ENCODE measurements around the gene ATP2A2.
A peak's percentile ranks its signal among the peaks of the same experiment; 100 is the strongest.
"Not testable (repeated sequence)": the region's sequence is repeated elsewhere in the genome, so short reads cannot be mapped to it uniquely, and the experiment has no call there.

The ATP2A2 gene

DNA sequence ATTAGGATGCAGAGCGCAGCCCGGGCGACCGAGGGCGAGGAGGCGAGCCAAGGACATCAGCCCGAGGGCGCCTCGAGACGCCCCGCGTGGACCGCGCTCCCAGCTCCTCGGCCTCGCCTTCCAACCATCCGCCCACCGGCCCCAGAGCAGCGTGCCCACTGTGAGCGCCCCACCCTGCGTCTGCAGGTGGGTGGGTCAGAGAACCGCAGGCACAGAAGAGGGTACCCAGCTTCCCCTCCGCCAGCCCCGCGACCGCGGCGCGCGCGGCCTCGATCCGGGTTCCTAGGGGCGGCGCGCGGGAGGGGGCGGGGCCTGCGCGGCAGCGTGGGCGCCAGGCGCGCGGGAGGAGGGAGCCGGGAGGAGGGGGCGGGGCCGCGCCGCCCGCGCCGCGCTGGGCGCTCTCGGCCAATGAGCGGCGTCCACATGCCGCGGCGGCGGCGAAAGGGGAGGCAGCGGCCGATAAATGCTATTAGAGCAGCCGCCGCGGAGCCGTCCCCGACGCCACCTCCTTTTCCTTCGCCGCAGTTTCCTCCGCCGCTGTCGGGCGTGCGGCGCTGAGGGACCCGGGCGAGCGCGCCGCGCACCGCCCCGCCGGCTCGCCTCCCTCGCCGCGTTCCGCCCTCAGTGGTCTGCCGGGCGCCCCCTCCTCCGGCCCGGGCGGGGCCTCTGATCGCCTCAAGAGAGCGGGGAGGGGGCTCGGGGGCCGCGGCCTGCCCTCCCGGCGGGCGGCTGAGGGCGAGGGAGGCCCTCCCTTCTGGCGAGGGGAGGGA, at the start of gene ATP2A2:
Gene ATP2A2, plus strand, starts transcription at position 469 of the 770 bp plus-strand sequence. CDS start 543 bp downstream, outside the sequence.
- DNase-seq: peak; percentile 93

DNA sequence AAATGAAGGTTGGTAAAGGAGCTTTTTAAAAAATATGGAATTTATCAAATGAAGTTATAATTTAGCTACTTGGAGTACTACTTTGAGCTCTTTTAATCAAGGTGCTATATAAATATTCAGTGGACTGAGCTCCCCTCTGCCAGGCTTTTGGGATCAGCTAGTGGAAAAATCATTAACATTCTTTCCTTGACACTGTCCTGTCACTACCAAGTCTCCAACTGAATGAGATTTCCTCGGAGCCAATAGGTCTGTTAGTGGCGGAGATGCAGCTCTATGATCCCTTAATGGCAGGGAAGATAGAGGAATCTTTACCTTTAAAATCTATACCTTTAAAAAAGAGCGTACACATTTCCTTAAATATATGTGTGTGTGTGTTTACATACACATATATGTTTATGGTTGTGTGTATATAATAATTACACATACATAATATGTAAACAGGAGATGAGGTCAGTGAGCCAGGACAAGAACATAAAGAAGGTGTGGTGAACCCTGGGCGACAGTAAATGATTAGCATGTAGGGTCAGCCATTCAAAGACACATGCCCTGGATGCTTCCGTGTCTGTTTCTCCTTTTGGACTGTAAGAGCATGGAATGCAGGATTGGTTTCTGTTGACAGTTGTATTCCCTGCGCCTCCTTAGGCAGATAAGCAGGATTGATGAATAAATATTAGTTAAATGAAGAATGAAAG, 47.7 kb upstream of the ATP2A2 start:
- DNase-seq: no peak

DNA sequence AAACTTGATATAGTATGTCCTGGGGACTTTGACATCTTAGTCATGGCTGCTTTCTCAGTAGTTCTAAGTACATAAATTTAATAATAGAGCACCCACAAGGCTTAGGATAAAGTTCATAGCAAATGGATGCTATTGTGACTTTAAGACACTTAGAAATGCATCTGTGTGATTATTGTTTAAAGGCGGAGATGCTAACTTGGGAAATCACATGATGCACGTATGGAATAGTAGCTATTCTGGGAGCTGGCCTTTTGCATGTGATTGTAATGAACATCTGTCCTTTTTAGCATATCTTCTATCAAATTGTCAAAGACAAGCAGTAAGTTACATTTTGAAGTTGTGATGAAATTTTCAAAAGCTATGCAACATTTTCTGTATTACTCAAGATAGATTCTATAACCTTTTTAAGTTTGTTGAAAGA, 46.7 kb upstream of the ATP2A2 start:
- no peak for DNase-seq

DNA sequence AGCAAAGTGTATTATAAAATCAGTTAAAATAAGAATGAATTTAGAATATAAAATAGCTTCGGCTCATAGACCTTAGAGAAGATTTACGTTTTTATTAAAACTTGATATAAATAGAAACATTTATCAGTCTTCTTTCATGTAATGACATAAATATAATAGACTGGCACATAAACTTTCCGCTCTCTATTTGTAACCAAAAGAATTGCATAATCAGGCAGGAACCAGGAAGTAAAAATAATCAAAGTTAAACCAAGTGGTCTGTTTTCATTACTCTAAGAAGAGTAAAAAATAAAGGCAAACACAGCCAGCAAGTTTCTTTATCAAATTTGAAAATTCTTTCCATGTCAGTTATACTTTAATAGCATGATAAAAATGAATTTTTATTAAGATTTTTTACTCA, 46.3 kb upstream of the ATP2A2 start:
- DNase-seq: no peak

DNA sequence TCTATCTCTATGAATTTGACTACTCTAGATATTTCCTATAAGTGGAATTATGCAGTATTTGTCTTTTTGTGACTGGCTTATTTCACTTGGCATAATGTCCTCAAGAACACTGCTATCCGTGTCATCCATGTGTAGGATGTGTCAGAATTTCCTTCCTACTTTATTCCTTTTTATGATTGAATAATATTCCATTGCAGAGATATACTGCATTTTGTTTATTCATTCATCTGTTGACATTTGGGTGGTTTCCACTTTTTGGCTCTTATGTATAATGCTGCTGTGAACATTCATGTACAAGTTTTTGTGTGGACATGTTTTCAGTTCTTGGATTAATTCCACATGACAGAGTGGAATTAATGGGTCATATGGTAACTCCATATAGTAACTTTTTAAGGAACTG, 45.7 kb upstream of the ATP2A2 start:
- DNase-seq: no peak

DNA sequence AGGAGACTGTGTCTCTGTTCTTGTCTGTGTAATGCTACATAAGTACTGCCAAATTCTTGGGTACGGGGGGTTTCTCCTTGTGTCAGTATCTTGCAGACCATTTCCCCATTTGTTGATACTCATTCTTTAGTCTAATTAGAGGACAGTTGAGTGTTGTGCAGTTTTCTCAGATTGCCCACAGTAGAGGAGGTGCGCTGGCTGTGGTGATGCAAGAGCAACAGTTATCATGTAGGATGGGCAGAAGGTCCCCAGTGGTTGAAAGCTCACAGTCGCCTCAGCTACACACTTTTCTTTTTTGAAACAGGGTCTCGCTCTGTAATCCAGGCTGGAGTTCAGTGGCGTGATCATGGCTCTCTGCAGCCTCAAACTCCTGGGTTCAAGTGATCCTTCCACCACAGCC, 37.8 kb upstream of the ATP2A2 start:
- DNase-seq: no peak

DNA sequence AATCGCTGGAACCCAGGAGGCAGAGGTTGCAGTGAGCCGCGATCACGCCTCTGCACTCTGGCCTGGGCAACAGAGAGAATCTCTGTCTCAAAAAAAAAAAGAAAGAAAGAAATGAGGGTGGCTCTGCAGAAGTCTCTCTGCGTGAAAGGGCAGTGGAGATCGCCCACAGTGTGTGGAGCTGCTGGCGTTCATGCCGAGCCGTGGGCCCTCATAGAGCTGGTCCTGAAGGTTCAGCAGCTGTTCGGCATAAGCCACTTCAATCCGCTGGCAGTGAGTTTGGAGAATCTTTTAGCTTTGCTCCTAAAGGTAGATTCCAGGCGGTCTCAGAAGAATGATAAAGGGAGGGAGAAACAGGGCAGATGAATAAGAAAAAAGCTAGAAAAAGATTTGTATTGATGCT, 36.7 kb upstream of the ATP2A2 start:
- no peak for DNase-seq

DNA sequence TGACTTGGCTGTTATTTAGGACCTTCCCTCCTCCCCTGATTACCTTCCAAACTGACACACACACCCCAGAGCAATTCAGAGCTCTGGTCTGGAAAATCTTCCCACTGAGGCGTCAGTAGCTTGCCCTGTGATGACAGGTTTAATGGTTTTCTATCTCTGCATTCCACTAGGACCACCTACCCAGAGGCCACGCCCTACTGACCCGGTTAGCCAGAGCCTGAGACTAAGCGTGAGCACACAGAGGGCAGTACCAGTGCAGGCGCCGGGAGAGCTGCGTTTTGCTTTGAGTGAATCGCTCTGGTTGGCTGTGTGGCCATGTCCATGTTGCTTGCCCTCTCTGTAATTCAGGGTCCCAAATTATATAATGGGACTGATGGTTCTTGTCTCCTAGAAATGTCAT, 36.2 kb upstream of the ATP2A2 start:
- no peak for DNase-seq

DNA sequence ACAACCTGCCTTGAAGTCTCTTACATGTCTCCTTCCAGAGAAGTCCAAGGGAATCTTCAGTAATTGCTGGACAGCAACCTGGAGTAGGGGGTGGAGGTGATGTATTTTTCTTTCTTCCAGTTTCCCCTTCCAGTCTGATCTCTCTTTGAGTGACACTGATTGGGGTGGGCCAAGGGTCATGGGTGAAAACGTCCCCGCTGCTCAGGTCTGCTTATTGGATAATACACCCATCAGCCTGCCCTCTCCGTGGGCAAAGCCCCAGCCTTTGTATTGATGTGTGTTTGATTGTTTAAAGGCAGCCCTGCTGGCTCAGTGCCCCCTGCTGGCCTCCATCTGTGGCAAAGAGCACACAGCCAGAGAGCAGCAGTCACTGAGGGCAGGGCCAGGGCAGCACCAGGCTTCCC, 35.7 kb upstream of the ATP2A2 start:
- peak; percentile 58 for DNase-seq

DNA sequence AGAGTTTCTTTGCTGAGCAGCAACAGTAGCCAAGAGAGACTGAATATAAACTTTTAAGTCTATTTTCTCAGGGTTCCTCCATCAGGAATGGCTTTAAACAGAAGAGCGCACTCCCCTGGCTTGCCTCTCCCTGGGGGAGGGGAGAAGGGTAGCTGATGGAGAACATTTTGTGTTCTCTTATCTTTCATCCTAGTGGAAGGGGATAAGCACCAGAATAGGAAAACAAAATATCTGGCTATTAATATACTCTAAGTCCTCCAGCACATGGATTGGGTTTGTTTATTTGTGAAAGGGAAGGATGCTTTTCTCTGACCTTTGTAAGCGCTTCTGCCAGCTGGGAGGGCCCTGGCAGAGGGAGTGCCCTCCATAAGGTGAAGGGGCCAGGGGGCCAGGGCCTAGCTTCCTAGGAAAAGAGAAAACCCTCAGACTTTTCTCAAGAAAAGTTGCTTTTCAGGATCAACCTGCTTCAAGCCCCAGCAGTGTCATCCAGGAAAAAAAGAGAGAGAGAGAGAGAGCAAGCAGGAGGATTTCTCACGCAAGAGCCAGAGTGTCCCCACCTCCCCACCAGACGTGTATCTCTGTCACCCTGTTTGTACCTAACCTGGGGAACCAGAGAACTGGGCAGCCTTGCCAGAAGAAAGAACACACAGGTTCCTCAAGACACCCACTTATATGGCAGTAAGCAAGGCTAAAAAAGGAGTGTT, 34.3 kb upstream of the ATP2A2 start:
- no peak for DNase-seq

DNA sequence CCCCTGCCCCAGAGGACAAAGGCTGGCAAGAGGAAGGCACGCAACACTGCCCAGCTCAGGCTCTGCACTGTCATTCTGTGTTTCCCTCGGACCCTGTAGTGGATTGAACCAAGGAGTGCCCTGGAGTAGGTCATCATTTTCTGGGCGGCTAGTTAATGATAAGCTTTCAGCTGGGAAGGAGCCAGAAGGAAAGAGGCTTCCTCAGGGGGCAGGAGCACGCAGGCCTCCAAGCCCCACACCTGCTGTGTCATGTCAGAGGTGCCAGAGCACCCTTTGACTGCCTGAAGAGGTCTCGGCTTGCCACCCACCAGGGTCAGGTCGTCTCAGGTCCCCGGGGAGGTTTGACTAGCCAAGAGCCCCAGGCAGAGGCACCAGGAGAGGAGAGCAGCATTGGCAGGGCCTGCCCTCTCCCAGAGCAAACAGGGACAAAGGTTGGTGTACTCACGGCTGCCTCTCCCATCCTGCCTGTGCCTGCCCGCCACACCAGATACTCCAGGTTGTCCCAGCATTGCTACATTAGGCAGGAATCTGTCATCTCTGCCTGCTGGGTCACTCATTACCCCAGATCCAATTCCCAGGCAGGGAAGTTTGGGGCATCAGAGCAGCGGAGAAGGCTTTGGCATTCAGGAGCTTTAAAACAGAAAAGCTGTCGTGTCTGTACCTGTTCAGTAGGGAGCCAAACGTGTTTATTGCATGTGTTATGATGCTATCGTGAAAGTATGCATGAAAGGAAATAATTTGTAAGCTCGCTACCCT, 33.5 kb upstream of the ATP2A2 start:
- no peak for DNase-seq

DNA sequence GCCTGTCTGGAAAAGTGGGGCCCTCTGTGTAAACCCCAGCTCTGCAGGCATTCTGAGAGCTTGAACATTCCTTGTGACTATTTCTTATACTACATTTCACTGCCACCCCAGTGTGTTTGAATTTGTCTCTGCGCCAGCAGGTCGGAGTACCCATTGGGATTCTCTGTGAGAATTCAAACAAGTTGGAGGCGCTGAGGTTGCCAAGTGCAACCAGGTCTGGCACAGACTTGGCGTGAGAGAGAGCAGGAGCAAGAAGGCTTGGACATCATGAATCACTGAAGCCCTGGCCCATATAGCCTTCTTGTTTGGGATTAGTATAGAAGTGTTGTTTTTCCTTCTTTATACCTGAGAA, 33.0 kb upstream of the ATP2A2 start:
- DNase-seq: no peak

DNA sequence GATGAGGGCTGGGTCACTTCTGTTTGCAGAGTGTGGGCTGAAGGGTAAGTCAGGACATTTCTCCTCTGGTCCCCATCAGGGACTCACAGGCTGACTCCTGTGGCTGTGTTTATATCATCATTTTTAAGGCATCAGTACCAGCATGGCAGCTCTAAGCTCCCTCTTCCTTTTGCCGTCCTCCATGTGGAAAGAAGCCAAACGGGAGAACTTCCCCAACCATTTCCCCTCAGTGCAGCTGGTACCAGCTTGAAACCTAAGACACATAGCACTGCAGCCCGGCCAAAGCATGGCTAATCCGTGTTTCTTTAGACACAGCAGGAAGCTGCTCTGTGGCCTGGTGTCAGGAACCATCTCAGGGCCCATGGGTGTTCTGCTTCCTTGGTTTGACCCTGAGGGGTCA, 31.9 kb upstream of the ATP2A2 start:
- no peak for DNase-seq

DNA sequence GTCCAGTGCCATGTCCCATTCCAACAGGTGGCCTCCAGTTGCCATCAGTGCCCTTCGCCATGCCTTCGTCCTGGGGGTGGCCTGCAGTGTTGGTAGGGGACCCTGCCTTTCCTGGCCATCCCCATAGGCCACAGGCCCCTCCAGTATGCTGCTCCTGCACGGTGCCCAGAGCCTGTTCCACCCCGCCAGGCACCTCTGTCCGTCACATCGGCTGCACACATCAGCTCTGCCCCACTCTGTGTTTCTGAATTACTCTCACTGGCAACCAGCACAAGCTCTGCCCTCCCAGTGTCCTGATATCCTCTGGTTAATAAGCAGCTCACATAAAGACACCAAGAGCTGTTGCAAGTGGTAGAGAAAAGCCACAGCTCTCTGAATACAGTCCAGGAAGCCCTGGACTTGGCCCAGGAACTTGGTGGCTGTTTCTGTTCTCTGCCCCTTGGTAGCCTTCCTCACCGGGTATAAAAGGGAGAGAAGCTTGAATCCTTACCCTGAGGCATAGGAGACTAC, 31.3 kb upstream of the ATP2A2 start:
- DNase-seq: no peak

DNA sequence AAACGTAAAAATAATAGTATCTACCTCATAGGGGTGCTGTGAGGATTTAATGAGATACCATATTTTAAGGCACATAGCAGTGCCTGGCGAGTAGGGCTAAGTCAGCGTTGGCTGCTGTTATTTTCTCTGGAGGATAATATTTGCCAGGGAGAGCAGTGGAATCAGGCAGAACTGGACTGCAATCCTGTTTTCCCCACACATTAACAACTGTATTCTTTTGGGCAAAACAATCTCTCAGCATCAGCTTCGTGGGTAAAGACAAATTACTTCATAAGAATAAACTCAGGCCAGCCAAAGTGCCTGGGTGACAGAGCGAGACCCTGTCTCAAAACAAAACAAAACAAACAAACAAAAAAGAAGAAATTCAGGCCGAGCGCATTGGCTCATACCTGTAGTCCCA, 29.7 kb upstream of the ATP2A2 start:
- DNase-seq: no peak

DNA sequence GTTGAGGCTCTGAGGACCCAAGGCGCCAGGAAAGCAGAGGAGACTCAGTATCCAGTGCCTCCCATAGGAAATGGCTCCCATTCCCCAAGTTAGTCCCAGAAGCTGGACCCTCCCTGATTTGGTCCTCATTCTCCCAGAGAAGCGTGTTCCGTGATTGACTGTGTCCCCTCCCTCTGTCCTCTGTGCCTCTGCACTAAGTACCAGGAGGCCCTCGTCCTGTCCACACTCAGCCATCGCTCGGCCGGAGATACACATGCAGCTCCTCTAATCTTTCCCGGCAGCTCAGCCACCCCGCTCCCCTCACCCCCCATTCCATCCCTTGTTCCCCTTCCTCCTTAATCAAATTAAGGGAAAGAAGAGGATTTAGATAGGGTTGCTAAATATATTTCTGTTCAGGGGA, 28.3 kb upstream of the ATP2A2 start:
- DNase-seq: no peak

DNA sequence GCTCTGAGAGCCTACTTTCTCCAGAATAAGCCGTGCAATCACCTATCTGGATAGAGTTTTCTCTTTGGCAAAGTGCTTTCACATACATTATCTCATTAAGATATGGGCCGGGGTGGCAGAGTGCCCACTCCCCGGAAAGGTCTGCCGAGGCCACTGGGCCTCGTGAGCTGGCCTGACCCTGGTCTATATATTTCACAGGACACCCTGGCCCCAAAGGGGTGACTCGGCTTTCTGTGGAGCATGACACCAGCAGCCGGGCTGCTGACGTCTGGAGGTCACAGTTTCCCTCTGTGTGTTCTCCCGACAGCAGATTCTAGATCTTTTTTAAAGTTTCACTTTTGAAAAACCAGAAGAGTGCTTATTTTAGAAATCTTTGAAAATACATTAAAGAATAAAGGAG, 27.9 kb upstream of the ATP2A2 start:
- DNase-seq: no peak

DNA sequence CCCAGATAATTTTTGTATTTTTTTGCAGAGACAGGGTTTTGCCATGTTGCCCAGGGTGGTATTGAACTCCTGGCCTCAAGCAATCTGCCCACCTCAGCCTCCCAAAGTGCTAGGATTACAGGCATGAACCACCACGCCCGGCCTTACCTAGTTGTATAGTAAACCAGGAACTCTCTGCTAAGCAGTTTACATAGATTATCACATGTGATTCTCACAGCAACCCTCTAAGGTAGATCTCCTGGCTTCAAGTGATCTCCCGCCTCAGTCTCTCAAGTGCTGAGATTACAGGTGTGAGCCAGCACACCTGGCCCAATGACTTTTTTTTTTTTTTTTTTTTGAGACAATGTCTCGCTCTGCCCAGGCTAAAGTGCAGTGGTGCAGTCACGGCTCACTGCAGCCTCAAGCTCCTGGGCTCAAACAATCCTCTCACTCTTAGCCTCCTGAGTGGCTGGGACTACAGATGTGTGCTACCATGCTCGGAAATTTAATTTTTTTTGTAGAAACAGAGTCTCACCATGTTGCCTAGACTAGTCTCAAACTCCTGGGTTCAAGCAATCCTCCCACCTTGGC, 26.0 kb upstream of the ATP2A2 start:
- no peak for DNase-seq

DNA sequence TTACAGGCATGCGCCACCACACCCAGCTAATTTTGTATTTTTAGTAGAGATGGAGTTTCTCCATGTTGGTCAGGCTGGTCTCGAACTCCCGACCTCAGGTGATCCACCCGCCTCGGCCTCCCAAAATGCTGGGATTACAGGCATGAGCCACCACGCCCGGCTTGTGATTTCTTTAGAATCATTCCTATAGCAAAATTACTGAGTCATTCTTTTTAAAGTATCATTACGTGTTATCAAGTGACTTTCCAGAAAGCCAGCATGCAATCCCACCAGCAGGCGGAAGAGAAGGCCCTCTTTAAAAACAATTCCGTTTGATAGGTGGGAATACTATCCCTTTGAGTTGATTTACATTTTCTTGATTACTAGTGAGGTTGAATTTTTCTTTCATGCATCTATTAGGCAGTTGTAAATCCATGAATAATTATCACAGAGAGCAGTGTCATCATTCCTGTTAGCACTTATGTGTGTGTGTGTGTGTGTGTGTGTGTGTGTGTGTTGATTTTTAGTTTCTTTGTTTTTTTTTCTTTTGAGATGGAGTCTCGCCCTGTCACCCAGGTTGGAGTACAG, 25.1 kb upstream of the ATP2A2 start:
- not testable (repeated sequence) for DNase-seq

DNA sequence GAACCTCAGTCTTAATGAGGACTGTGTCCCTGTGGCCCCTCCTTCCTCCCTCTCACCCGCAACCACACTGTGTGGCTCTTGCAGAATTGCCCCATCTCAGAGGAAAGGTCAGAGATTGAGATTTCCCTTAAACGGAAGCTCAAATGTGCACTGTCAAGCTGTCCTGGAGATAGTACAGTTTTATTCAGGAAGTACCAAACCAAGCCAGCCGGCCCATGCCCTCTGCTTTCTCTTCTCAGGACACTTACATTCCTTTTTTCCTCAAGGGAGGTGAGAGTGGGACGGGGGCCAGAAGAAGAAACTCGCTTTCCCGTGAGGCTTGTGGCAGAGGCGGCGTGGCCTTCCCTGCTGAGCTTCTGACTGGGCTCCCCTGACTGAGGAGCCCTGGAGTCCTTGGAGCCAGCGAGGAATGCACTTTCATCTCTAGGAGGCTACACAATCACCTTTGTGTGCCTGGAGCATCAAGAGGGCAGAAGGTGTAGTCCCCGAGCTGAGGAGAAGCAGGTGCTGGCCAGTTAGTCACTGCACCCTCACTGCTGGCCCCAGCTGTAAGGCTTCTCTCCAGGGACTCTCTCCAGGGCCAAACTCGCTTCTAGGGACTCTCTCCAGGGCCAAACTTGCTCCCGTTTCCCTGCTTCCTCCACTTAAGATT, 24.1 kb upstream of the ATP2A2 start:
- DNase-seq: no peak

DNA sequence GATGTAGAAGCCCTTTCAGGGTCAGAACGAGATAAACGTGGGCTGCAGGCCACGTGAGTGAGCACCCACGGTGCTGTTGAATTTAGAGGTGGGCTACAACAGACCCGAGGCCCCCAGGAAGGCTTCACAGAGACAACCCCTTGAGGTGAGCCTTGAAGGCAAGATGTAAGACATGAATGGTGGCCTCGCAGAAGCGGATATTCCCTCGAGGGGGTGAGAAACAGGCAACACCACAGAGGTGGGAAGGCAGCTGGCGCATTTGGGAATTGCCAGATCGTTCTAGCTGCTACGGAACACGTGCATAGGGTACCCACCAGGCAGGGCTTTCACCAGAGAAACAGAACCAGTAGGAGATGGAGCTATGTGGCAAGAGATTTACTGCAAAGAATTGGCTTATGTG, 22.6 kb upstream of the ATP2A2 start:
- no peak for DNase-seq

Data from CD4-positive, alpha-beta T cell treated with Interleukin-10 for 1 hour (primary cell).